Measurements from ENCODE around the gene CADM1. TPM values are rescaled to one million over a fixed set of nuclear protein-coding genes. Genes with fewer than 3 reads are reported as not detected.

Gene CADM1
- total RNA-seq, 1 donor from 2014 or later = 41.7 TPM

DNA sequence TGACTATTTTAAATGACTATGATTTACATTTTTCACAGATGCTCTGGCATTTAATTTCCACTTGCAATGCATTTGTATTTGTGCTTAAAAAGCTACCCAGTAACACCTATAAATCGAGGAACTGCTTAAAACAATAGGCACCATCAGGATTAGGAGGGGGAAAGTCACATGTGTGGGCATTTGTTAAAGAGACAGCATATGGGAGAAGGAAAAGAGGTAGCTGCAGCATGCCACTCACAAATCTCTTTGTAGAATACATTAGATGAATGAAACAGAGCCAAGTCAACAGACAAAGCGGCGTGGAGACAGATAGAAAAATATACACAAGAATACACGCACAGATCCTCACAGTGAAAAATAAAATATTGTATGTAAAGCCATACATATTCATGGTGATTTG is 228.0 kb downstream of the CADM1 start:
- no peak overlapping the region for H3K4me3 ChIP-seq (ENCODE audit: low read depth, low read length)
- no peaks in the 10 kb centered on the region for H3K36me3 ChIP-seq (ENCODE audit: control insufficient read depth, insufficient read depth, low read length)
- TF ChIP-seq CTCF (IDR thresholded peaks at IDR 0.05; ENCODE audit: insufficient read depth, low read length, poor library complexity, severe bottlenecking) = no peak
- no peak for DNase-seq (ENCODE audit: low read depth)
- no peaks in the 10 kb centered on the region for H3K27me3 ChIP-seq (ENCODE audit: control insufficient read depth, insufficient read depth, low read length)

- no peak overlapping the region for H3K4me3 ChIP-seq (ENCODE audit: low read depth, low read length)
- no peak for DNase-seq (ENCODE audit: low read depth)
- H3K27me3 ChIP-seq (ENCODE audit: control insufficient read depth, insufficient read depth, low read length) = no peaks in the 10 kb centered on the region
- TF ChIP-seq CTCF (IDR thresholded peaks at IDR 0.05; ENCODE audit: insufficient read depth, low read length, poor library complexity, severe bottlenecking) = no peak
- no peaks in the 10 kb centered on the region for H3K36me3 ChIP-seq (ENCODE audit: control insufficient read depth, insufficient read depth, low read length)
Measured at GRCh38 chr11:115275045-115275444, 229.2 kb downstream of the CADM1 start.

DNA sequence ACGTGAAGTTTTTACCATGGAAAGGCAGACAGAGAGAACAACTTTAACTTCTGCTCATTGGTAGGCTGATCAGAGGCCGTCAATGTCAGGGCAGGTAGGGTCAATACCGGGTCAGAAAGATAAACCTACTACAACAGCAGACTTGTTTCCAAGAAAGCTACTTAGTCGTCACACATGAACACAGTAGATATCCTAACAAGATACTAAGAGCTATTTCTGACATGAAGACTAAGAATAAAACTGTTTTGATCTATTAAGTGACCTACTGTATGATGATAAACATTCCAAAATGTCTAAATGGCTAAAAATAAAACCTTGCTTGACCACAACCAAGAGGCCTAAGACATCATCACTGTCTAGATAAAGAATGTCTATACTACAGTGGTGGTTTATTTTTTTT is 231.3 kb downstream of the CADM1 start:
- no peak overlapping the region for H3K4me3 ChIP-seq (ENCODE audit: low read depth, low read length)
- TF ChIP-seq CTCF (IDR thresholded peaks at IDR 0.05; ENCODE audit: insufficient read depth, low read length, poor library complexity, severe bottlenecking) = no peak
- H3K36me3 ChIP-seq (ENCODE audit: control insufficient read depth, insufficient read depth, low read length) = no peaks in the 10 kb centered on the region
- DNase-seq (ENCODE audit: low read depth) = no peak
- H3K27me3 ChIP-seq (ENCODE audit: control insufficient read depth, insufficient read depth, low read length) = no peaks in the 10 kb centered on the region

DNA sequence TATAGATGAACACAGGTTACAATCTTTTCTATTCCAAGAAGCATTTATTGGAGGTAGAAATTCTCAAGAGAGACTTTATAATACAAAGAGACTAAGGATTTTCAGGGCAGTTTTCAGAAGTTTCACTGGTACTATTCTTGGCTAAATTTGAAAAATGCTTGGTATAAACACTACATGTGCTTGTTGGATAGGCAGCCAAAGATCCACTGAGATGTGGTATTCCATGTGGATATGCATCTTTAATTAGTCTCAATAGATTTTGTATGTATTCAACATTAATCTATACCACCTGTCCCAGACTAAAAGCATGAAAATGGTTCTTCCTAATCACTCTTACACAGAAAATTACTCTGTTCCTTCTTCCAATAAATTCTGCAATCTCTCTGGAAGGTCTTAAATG is 232.6 kb downstream of the CADM1 start:
- Histone ChIP-seq H3K36me3 (ENCODE audit: control insufficient read depth, insufficient read depth, low read length) (no peaks in the 10 kb centered on the region), H3K27me3 (ENCODE audit: control insufficient read depth, insufficient read depth, low read length) (no peaks in the 10 kb centered on the region), H3K4me3 (ENCODE audit: low read depth, low read length) (no peak overlapping the region)
- TF ChIP-seq CTCF (IDR thresholded peaks at IDR 0.05; ENCODE audit: insufficient read depth, low read length, poor library complexity, severe bottlenecking) = no peak
- no peak for DNase-seq (ENCODE audit: low read depth)

- no peak for DNase-seq (ENCODE audit: low read depth)
- no peaks in the 10 kb centered on the region for H3K27me3 ChIP-seq (ENCODE audit: control insufficient read depth, insufficient read depth, low read length)
- no peaks in the 10 kb centered on the region for H3K36me3 ChIP-seq (ENCODE audit: control insufficient read depth, insufficient read depth, low read length)
- no peak for TF ChIP-seq CTCF (IDR thresholded peaks at IDR 0.05; ENCODE audit: insufficient read depth, low read length, poor library complexity, severe bottlenecking)
- no peak overlapping the region for H3K4me3 ChIP-seq (ENCODE audit: low read depth, low read length)
Measured at GRCh38 chr11:115269191-115269950, 234.8 kb downstream of the CADM1 start.

- DNase-seq (ENCODE audit: low read depth) = no peak
Measured at GRCh38 chr11:115267871-115268270, 236.3 kb downstream of the CADM1 start.

More at GRCh38 chr11:115267871-115268270, 236.3 kb downstream of the CADM1 start:
- Histone ChIP-seq H3K4me3 (ENCODE audit: low read depth, low read length) (no peak overlapping the region), H3K36me3 (ENCODE audit: control insufficient read depth, insufficient read depth, low read length) (no peaks in the 10 kb centered on the region), H3K27me3 (ENCODE audit: control insufficient read depth, insufficient read depth, low read length) (no peaks in the 10 kb centered on the region)
- no peak for TF ChIP-seq CTCF (IDR thresholded peaks at IDR 0.05; ENCODE audit: insufficient read depth, low read length, poor library complexity, severe bottlenecking)
